HG03378 (cell line): ENCODE results near the gene SLC22A2.
"Not testable (repeated sequence)": the region's sequence is repeated elsewhere in the genome, so short reads cannot be mapped to it uniquely, and the experiment has no call there.

Experiments
- ATAC-seq: cut with Tn5 transposase; IDR thresholded peaks from one replicate; pipeline ENCODE4 v1.9.1; 2021; ENCODE audit warnings: mild to moderate bottlenecking, moderate library complexity; ENCODE audit not compliant: unreplicated experiment

SLC22A2 gene

GRCh38 chr6:160258346-160259142 lies at the start of gene SLC22A2:
Gene SLC22A2 (minus strand): TSS chr6:160258821. CDS start chr6:160258757, 64 bp downstream.
- no peak for ATAC-seq

DNA sequence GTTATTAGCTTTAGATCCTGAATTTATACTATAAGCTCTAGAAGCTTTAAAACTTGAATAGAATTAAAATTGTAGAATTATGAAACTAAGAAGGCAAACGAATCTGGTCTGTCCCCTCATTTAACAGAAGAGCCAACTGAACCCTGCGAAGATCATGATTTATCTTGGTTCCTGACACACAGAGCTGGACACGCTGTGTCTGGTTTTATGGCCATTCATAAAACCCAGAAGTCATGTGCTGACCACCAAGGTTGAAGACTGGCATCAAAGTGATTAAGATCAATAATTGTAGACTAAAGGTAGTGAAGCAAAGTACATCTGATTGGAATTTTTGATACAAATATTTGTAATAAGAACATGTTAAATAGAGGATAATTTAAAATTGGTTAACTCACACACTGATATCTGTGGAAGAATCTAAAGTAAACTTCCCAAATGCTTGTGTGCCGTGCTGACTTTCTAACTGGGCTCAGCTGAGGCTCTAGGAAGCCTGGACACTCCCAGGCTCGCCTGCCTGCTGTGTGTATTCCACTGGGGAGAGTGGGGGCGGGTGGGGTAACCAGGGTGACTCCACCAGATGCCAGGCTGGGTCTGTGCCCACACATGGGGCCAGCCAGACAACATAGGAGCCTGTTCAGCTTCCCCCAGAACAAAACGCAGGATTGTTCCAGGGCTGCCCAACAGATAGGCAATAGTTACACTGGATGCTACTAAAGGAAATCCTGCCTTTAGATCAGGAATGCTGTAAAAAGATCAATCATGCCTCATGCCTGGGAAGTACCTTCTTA lies 47.5 kb upstream of the SLC22A2 start:
- no peak for ATAC-seq

DNA sequence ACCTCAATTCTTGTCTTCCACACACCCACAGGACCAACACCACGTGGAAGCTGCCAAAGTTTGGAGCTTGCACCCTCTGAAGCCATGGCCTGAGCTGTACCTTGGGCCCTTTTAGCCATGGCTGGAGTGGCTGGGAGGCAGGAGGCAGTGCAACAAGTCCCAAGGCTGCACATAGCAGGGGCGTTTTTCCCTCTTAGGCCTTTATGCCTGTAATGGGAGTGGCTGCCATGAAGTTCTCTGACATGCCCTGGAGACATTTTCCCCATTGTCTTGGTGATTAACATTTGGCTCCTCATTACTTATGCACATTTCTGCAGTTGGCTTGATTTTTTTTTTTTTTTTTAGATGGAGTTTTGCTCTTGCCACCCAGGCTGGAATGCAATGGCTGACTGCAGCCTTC lies 45.2 kb upstream of the SLC22A2 start:
- no peak for ATAC-seq

- ATAC-seq: not testable (repeated sequence)
Measured at GRCh38 chr6:160302431-160303082, 43.9 kb upstream of the SLC22A2 start.

- no peak for ATAC-seq
Measured at GRCh38 chr6:160301339-160301738, 42.7 kb upstream of the SLC22A2 start.

DNA sequence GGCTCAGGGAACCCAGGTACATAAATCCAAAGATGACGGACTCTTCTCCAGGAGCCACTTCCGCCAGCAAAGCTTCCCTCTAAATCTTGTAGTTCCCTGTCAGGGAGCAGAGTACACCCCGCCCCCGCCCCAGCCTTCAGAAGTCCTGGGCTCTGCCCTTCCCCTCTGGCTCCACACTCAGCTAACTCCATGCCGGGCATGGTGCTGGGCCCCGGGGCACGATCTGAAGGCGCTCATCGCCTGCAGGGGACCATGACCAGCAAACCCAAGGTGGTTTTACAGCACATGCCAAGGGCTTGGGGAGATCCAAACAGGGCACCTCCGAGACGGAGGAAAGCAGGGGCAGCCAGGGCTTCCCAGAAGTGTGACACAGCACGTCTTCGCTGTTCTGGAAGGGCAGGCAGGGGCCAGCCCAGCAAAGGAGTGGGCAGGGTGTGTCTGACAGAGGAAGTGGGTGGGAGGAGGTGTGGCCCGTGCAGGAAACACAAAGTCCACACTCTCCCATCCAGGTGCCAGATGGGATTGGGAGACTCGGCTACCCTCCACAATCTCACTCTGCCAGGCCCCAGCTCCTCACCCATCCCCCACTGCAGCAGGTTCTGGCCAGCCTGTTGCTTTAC lies 41.6 kb upstream of the SLC22A2 start:
- no peak for ATAC-seq

DNA sequence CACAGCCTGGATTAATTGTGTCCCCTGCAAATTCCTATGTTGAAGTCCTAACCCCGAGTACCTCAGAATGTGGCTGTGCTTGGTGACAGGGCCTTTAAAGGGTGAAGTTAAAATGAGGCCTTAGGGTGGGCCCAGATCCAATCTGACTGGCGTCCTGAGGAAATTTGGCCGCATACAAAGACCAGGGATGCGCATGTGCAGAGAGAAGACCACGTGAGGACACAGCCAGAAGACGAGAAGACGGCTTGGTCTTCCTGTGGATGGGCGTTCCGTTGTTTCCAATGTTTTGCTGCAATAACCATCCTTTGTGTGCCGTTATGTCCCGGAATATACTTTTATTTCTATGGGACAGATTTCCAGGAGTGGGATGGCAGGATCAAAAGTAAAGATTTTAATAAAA lies 40.9 kb upstream of the SLC22A2 start:
- ATAC-seq: no peak

GRCh38 chr6:160298121-160298520 lies 39.5 kb upstream of the SLC22A2 start:
- ATAC-seq: no peak

DNA sequence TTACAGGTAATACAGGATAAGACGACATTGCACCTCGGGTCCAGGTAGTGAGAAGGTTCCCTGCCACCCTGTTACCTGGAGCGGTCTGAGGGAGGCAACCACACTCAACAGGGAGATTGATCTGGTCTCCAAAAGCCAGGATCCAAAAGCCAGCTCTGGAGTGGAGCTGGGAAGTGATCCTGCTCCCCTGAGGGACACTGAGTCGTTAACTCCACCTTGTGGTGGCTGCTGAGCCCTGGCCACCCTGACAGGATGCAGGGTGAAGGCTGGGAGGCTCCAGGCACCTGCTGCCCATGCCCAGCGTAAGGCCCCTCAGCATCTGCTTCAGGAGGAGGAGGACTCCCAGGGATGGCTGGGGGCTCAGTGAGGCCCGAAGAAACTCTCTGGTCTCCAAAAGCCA lies 38.7 kb upstream of the SLC22A2 start:
- ATAC-seq: no peak

DNA sequence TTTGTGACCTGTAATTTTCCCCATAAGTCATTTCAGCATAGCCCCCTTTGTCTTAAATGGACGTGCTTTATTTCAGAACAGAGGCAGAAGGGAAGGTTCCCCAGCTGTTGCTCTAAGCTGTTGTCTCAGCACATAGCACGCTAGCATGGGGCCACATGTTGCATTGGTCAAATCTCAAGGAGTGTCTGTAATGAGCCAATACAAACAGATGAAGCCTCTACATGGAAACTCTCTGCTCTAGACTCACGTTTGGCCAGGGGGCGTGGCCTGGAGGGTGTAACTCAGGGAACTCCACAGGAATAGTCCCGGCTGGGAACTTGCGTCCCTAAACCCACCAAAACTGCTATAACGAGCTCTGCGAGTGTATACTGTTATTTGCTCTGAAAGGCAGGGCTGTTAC lies 35.2 kb upstream of the SLC22A2 start:
- ATAC-seq: no peak

- ATAC-seq: no peak
Measured at GRCh38 chr6:160285541-160286105, 27.0 kb upstream of the SLC22A2 start.

GRCh38 chr6:160284575-160284974 lies 26.0 kb upstream of the SLC22A2 start:
- no peak for ATAC-seq

- ATAC-seq: no peak
Measured at GRCh38 chr6:160282444-160282843, 23.8 kb upstream of the SLC22A2 start.

- ATAC-seq: no peak
Measured at GRCh38 chr6:160279850-160280249, 21.2 kb upstream of the SLC22A2 start.

DNA sequence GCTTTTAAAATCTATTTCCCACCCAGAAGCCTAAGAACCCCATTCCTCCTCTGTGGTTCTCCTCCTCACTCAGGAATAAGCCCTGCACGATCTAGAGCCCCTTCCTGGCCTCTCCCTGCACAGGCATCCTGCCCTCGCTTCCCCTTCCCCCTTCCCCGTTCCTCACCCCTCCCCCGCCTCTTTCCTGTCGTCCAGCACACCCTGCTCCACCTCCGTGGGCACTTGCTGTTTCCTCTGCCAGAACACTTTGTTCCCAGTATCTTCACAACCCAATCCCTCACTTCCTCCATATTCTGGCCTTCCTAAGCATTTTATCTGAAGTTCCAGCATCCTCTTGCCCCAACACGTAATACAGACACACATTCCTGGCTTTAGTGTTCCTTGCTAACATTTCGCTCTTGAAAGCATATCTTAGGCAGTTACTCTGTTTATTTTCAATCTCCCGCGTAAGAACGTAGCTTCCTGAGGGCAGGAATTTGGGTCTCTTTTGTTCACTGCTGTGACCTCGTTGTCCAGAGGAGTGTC lies 20.2 kb upstream of the SLC22A2 start:
- ATAC-seq: no peak

DNA sequence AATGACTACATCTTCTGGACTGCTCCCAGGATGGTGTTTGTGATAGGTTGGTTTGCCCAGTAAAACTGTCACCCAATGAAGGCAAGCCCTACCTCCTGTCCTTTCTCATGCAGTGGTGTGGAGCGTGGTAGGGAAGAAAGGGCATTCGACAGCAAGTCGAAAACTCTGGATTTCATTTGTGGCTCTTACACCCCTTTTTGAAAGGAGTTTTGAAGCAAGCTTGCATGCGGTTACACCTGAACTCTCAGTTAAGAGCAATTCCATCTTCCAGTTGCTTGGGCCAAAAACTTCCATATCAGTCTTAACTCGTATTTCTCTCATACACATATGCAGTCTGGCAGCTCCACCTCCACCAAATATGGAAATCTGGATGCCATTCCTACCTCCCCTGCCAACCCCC lies 19.7 kb upstream of the SLC22A2 start:
- ATAC-seq: no peak

- no peak for ATAC-seq
Measured at GRCh38 chr6:160277546-160277945, 18.9 kb upstream of the SLC22A2 start.

- no peak for ATAC-seq
Measured at GRCh38 chr6:160277144-160277543, 18.5 kb upstream of the SLC22A2 start.

DNA sequence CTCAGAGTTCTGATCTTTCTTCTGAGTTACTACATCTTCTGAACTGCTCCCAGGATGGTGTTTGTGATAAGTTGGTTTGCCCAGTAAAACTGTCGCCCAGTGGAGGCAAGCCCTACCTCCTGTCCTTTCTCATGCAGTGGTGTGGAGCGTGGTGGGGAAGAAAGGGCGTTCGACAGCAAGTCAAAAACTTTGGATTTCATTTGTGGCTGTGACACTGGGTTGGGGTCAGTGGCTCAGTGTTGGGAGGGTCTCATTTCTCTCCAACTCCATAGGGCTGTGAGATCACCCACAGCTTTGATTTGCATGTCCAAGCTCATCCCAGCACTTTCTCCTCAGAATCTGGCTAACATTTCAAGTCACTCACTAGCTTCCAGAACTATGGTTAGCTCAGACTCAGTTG lies 17.5 kb upstream of the SLC22A2 start:
- ATAC-seq: no peak

DNA sequence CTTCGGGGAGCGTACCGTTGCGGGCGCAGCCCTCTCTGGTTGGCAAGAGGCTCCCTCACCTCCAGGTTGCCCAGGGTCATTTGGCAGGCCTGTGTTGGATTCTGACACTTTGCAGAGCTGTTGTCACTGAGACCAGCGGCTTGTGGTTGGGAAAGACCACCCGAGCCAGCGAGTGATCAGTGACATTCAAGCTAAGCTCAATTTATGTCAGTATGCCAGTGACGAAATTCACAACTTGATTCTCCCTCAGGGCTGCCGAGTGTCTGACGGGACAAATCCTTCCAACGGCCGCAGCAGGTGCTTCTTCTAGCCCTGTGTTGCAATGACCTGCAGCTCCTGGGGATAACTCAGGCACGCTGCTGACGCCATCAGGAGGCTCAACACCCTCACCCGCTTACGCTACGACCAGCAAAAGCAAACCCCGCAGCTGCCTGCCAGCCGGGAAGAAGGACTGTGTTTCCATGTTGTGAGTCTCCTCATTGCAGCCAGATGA lies 16.9 kb upstream of the SLC22A2 start:
- ATAC-seq: no peak
